Measurements from ENCODE around the gene PTPRH. TPM values are rescaled to one million over a fixed set of nuclear protein-coding genes. Genes with fewer than 3 reads are reported as not detected.

Gene PTPRH
- total and polyA plus RNA-seq, 9 of the 15 experiments (the other 6 are each of a cell fraction or from before 2014, with no cell fraction given): 0.87 to 34.3 (median 22.7) TPM

DNA sequence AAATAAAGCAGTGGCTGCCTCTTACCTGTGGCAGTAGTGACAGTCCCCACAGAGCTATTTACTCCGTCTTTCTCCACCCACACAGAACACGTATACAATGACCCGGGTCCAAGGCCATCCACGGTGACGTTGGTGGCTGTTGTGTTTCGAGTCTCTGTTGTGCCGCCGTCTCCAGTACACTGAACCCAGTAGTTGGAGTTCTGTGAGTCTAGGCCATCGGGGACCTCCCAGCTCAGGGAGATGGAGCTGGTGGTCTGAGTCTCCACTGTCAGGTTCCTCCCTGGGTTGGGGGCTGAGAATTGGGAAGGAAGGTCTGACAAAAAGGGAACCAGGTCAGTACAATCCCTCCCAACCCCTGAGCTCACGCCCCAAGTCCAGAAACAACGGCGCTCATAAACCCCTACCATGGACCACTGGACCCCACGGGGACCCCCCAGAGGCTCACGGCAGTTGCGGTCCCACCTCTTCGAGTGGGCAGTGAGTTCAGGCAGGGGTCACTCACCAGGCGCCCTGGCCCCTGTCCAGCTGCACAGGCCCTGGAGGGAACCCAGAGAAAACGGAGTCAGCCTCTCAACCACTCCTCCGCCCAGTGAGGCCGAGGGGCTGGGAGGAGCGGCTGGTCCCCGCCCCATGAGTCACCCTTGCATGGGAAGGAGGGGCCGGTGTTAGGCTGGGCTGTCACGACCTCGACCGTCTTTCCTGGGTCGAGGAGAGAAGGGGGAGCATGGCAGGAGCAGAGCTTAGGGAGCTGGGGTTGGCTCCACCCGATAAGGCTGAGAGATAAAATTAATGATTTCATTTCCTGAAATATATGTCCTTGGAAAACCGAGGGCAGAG is 2.4 kb downstream of the PTPRH start (continued):
- TF ChIP-seq, protein P1, sequence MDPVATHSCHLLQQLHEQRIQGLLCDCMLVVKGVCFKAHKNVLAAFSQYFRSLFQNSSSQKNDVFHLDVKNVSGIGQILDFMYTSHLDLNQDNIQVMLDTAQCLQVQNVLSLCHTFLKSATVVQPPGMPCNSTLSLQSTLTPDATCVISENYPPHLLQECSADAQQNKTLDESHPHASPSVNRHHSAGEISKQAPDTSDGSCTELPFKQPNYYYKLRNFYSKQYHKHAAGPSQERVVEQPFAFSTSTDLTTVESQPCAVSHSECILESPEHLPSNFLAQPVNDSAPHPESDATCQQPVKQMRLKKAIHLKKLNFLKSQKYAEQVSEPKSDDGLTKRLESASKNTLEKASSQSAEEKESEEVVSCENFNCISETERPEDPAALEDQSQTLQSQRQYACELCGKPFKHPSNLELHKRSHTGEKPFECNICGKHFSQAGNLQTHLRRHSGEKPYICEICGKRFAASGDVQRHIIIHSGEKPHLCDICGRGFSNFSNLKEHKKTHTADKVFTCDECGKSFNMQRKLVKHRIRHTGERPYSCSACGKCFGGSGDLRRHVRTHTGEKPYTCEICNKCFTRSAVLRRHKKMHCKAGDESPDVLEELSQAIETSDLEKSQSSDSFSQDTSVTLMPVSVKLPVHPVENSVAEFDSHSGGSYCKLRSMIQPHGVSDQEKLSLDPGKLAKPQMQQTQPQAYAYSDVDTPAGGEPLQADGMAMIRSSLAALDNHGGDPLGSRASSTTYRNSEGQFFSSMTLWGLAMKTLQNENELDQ (CRISPR knock-in tag; IDR thresholded peaks at IDR 0.05; ENCODE audit: borderline replicate concordance): no peak
- peak; percentile 55 for TF ChIP-seq HMGN3 (IDR thresholded peaks at IDR 0.05; ENCODE audit: borderline replicate concordance, extremely low read depth, insufficient read length, low read depth, low read length)
- no peak for TF ChIP-seq ZNF551 (CRISPR knock-in tag; IDR thresholded peaks at IDR 0.05)
- TF ChIP-seq ZBTB17 (CRISPR knock-in tag; IDR thresholded peaks at IDR 0.05): peak; percentile 88
- TF ChIP-seq CAMTA2 (CRISPR knock-in tag; conservative IDR thresholded peaks at IDR 0.05): no peak
- TF ChIP-seq CBX3 (IDR thresholded peaks at IDR 0.05; ENCODE audit: borderline replicate concordance in 1 of 2, low read length in 2 of 2): no peak
- peak; percentile 76 for TF ChIP-seq TAF9B (IDR thresholded peaks at IDR 0.05; ENCODE audit: partially characterized antibody)
- TF ChIP-seq ETS1 (conservative IDR thresholded peaks at IDR 0.05; ENCODE audit: control insufficient read depth, low read depth, low read length): 0 out of 2 replicates have a peak, but pooled peaks have one; percentile 61
- peak; percentile 93 for TF ChIP-seq POLR2G (IDR thresholded peaks at IDR 0.05; ENCODE audit: low read depth, low read length)
- no peak for TF ChIP-seq ZBTB1 (CRISPR knock-in tag; IDR thresholded peaks at IDR 0.05; ENCODE audit: borderline replicate concordance, low read depth)
- no peak for TF ChIP-seq MEF2A (IDR thresholded peaks at IDR 0.05; ENCODE audit: control insufficient read depth, low read depth, low read length)
- TF ChIP-seq ZNF282 (CRISPR knock-in tag; IDR thresholded peaks at IDR 0.05): no peak
- no peak for TF ChIP-seq MCM2 (IDR thresholded peaks at IDR 0.05; ENCODE audit: low read depth)

Data from K562 (cell line).